Stimulated activated CD8-positive, alpha-beta memory T cell treated with anti-CD3 and anti-CD28 coated beads, Interleukin-7, amount 100 ng/mL, for 4 hours (primary cell): Measurements from ENCODE around the gene CPNE8.

Experiments
- DNase-seq, 2 donors: peaks; one replicate each; pipeline ENCODE4 v3.0.0-alpha.2; 2020; ENCODE audit warnings: low read depth in 2 of 2

CPNE8 gene

GRCh38 chr12:38728894-38729293 lies 176.5 kb downstream of the CPNE8 start:
- no peak for DNase-seq

GRCh38 chr12:38721611-38722252 lies 183.7 kb downstream of the CPNE8 start:
- no peak for DNase-seq

- no peak for DNase-seq
These were observed 184.7 kb downstream of the CPNE8 start for GRCh38 chr12:38720661-38721060.

GRCh38 chr12:38713294-38713693 lies 192.1 kb downstream of the CPNE8 start:
- DNase-seq: no peak

- DNase-seq: no peak
These were observed 194.3 kb downstream of the CPNE8 start for GRCh38 chr12:38711054-38711453.

GRCh38 chr12:38708466-38708865 lies 196.9 kb downstream of the CPNE8 start:
- DNase-seq: no peak

GRCh38 chr12:38707648-38708047 lies 197.7 kb downstream of the CPNE8 start:
- no peak for DNase-seq

- DNase-seq: no peak
These were observed 208.1 kb downstream of the CPNE8 start for GRCh38 chr12:38697289-38697688.

GRCh38 chr12:38695057-38695456 lies 210.3 kb downstream of the CPNE8 start:
- DNase-seq: no peak

- DNase-seq: no peak
These were observed 214.2 kb downstream of the CPNE8 start for GRCh38 chr12:38691164-38691563.

- no peak for DNase-seq
These were observed 214.7 kb downstream of the CPNE8 start for GRCh38 chr12:38690646-38691045.

GRCh38 chr12:38689704-38690103 lies 215.7 kb downstream of the CPNE8 start:
- DNase-seq: no peak

- DNase-seq: no peak
These were observed 216.2 kb downstream of the CPNE8 start for GRCh38 chr12:38689195-38689594.

- DNase-seq: no peak
These were observed 222.9 kb downstream of the CPNE8 start for GRCh38 chr12:38682521-38682920.

GRCh38 chr12:38669530-38669929 lies 235.9 kb downstream of the CPNE8 start:
- DNase-seq: no peak

GRCh38 chr12:38669081-38669480 lies 236.3 kb downstream of the CPNE8 start:
- no peak for DNase-seq

- no peak for DNase-seq
These were observed 239.0 kb downstream of the CPNE8 start for GRCh38 chr12:38666425-38666824.

- no peak for DNase-seq
These were observed 240.6 kb downstream of the CPNE8 start for GRCh38 chr12:38664661-38665269.

- no peak for DNase-seq
These were observed 242.6 kb downstream of the CPNE8 start for GRCh38 chr12:38662829-38663228.

GRCh38 chr12:38653650-38654049 lies 251.7 kb downstream of the CPNE8 start:
- DNase-seq: no peak

- DNase-seq: no peak
These were observed 256.6 kb downstream of the CPNE8 start for GRCh38 chr12:38648813-38649212.

GRCh38 chr12:38646146-38646545 lies 259.2 kb downstream of the CPNE8 start:
- DNase-seq: no peak

GRCh38 chr12:38639625-38640024 lies 265.8 kb downstream of the CPNE8 start:
- DNase-seq: no peak

GRCh38 chr12:38638401-38638800 lies 267.0 kb downstream of the CPNE8 start:
- no peak for DNase-seq
